ENCODE measurements around the gene CDCP2.

DNA sequence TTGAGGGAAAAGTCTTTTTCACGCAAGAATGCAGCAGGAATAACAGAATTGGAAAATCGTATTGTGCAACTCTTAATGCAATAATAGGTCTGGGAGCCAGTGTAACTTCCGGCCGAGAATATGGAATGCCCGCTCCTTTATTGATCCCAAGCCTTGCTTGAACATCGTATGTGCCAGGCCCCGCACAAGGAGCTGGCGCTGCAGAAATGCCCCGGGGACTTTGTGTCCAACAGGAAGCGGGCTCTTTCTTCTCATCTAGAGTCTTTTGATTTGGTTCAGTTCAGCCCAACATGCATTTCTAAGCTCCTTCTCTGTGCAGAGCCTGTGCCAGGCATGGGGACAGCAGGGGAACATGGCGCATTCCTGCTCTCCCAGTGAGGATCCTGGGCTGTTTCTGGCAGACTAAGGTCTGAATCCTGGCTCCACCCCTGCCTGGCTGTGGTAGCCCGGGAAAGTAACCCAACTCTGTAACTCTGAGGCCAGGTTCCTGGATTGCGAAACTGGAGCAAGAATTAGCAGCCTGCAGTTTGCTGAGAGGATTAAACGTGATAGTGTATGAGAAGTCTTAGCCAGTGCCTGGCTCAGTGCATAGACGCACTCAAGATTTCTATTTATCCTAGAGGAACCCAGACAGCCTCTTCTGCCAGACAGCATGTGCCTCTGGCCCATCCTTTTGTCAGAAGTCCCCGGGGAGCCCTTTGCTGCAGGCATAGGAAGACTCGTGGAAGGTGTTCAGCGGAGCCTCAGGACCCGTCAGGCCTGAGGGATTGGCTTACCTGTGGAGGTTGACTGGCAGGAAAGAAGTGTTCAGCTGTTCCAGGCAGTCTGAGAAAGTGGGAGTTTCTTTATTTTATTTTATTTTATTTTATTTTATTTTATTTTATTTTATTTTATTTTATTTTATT is 987 bp upstream of the CDCP2 start:
- TF ChIP-seq, protein P1, sequence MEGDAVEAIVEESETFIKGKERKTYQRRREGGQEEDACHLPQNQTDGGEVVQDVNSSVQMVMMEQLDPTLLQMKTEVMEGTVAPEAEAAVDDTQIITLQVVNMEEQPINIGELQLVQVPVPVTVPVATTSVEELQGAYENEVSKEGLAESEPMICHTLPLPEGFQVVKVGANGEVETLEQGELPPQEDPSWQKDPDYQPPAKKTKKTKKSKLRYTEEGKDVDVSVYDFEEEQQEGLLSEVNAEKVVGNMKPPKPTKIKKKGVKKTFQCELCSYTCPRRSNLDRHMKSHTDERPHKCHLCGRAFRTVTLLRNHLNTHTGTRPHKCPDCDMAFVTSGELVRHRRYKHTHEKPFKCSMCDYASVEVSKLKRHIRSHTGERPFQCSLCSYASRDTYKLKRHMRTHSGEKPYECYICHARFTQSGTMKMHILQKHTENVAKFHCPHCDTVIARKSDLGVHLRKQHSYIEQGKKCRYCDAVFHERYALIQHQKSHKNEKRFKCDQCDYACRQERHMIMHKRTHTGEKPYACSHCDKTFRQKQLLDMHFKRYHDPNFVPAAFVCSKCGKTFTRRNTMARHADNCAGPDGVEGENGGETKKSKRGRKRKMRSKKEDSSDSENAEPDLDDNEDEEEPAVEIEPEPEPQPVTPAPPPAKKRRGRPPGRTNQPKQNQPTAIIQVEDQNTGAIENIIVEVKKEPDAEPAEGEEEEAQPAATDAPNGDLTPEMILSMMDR (IDR thresholded peaks at IDR 0.05): no peak
- TF ChIP-seq, protein P2, sequence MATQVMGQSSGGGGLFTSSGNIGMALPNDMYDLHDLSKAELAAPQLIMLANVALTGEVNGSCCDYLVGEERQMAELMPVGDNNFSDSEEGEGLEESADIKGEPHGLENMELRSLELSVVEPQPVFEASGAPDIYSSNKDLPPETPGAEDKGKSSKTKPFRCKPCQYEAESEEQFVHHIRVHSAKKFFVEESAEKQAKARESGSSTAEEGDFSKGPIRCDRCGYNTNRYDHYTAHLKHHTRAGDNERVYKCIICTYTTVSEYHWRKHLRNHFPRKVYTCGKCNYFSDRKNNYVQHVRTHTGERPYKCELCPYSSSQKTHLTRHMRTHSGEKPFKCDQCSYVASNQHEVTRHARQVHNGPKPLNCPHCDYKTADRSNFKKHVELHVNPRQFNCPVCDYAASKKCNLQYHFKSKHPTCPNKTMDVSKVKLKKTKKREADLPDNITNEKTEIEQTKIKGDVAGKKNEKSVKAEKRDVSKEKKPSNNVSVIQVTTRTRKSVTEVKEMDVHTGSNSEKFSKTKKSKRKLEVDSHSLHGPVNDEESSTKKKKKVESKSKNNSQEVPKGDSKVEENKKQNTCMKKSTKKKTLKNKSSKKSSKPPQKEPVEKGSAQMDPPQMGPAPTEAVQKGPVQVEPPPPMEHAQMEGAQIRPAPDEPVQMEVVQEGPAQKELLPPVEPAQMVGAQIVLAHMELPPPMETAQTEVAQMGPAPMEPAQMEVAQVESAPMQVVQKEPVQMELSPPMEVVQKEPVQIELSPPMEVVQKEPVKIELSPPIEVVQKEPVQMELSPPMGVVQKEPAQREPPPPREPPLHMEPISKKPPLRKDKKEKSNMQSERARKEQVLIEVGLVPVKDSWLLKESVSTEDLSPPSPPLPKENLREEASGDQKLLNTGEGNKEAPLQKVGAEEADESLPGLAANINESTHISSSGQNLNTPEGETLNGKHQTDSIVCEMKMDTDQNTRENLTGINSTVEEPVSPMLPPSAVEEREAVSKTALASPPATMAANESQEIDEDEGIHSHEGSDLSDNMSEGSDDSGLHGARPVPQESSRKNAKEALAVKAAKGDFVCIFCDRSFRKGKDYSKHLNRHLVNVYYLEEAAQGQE (IDR thresholded peaks at IDR 0.05; ENCODE audit: insufficient read depth in 1 of 2, low read depth in 2 of 2, low read length in 1 of 2): no peak
- TF ChIP-seq SIN3A (IDR thresholded peaks at IDR 0.05; ENCODE audit: borderline replicate concordance, insufficient read depth, low read depth, low read length) (no peak), POLR2AphosphoS5 (IDR thresholded peaks at IDR 0.05; ENCODE audit: low read depth, low read length) (no peak)
